Thoracic aorta (tissue), 2 donors: ENCODE results near the gene UBXN6. TPM values are rescaled to one million over a fixed set of nuclear protein-coding genes. Genes with fewer than 3 reads are reported as not detected.

Source experiments
- ATAC-seq: fragments of 150-250 bp; one replicate; pipeline ENCODE4 v1.8.0; 2017; ENCODE audit warnings: low read depth; ENCODE audit not compliant: insufficient number of reproducible peaks, low FRiP score
- DNase-seq: peaks from one replicate; pipeline ENCODE4 v3.0.0-alpha.2; 2020; ENCODE audit warnings: low spot score
- H3K27ac ChIP-seq, 2 donors: fragments of 200-600 bp; sonication (generic); 1 replicate in 1 of 2; 2 replicates in 1 of 2; pipeline ENCODE4 v1.5.1; 2016; ENCODE audit warnings: mild to moderate bottlenecking in 2 of 2, moderate library complexity in 2 of 2
- H3K27me3 ChIP-seq: fragments of 200-600 bp; sonication (generic); replicated peaks from 2 replicates; pipeline ENCODE4 v1.6.0; 2016; ENCODE audit warnings: mild to moderate bottlenecking; ENCODE audit not compliant: insufficient read depth
- H3K36me3 ChIP-seq: fragments of 200-600 bp; sonication (generic); one replicate; pipeline ENCODE4 v1.5.1; 2016
- H3K4me1 ChIP-seq, 2 donors: fragments of 200-600 bp; sonication (generic); 1 replicate in 1 of 2; 2 replicates in 1 of 2; pipeline versions ENCODE4 v1.5.1 to v1.6.0; 2016; ENCODE audit warnings: low read depth in 2 of 2, mild to moderate bottlenecking in 1 of 2; ENCODE audit not compliant: control insufficient read depth in 1 of 2
- H3K4me3 ChIP-seq: fragments of 200-600 bp; sonication (generic); 2 replicates; pipeline ENCODE4 v1.5.1; 2016; ENCODE audit warnings: mild to moderate bottlenecking
- H3K9me3 ChIP-seq: fragments of 200-600 bp; sonication (generic); 2 replicates; pipeline ENCODE4 v1.5.1; 2016
- CTCF ChIP-seq: fragments of 200-600 bp; sonication (generic); IDR thresholded peaks from one replicate; pipeline ENCODE4 v1.5.1; 2019; ENCODE audit warnings: antibody characterized with exemption
- total RNA-seq, 2 donors: library from RNA; depleted of rRNA; stranded (reverse); fragments of >200 nt; gene quantifications; one replicate each; pipeline versions ENCODE4 v1.1.0 to v1.2.3, GENCODE V29; 2016

The UBXN6 gene
- total RNA-seq, 2 donors from 2014 or later = 51.1 to 68.5 TPM

- no peak overlapping the region for H3K4me3 ChIP-seq
- H3K36me3 ChIP-seq = peaks cover 23% of the 10 kb centered on the region
- no peak for TF ChIP-seq CTCF
- no peaks in the 10 kb centered on the region for H3K9me3 ChIP-seq
- ATAC-seq (no peak), DNase-seq (no peak)
- H3K4me1 ChIP-seq = no peaks in the 10 kb centered on the region
- H3K27me3 ChIP-seq = no peaks in the 10 kb centered on the region
- H3K27ac ChIP-seq = no peak overlapping the region
Observed at GRCh38 chr19:4501691-4502090, 44.1 kb upstream of the UBXN6 start.

GRCh38 chr19:4500841-4501591 is 43.4 kb upstream of the UBXN6 start:
- Histone ChIP-seq H3K27ac (no peak overlapping the region), H3K36me3 (peaks cover 23% of the 10 kb centered on the region)
- ATAC-seq = no peak

GRCh38 chr19:4499855-4500254 is 42.3 kb upstream of the UBXN6 start:
- Histone ChIP-seq H3K4me1 (no peaks in the 10 kb centered on the region), H3K27me3 (no peaks in the 10 kb centered on the region), H3K9me3 (no peaks in the 10 kb centered on the region), H3K36me3 (peaks cover 23% of the 10 kb centered on the region), H3K4me3 (no peak overlapping the region), H3K27ac (no peak overlapping the region)
- ATAC-seq (no peak), DNase-seq (no peak)
- no peak for TF ChIP-seq CTCF

More at GRCh38 chr19:4500841-4501591, 43.4 kb upstream of the UBXN6 start:
- no peak for DNase-seq
- H3K27me3 ChIP-seq = no peaks in the 10 kb centered on the region
- no peaks in the 10 kb centered on the region for H3K9me3 ChIP-seq
- H3K4me3 ChIP-seq = no peak overlapping the region
- no peaks in the 10 kb centered on the region for H3K4me1 ChIP-seq
- no peak for TF ChIP-seq CTCF

- no peak for TF ChIP-seq CTCF
- peaks cover 28% of the 10 kb centered on the region for H3K36me3 ChIP-seq
Observed at GRCh38 chr19:4499318-4499717, 41.7 kb upstream of the UBXN6 start.

GRCh38 chr19:4498694-4499093 is 41.1 kb upstream of the UBXN6 start:
- TF ChIP-seq CTCF = no peak
- Histone ChIP-seq H3K4me1 (no peaks in the 10 kb centered on the region), H3K36me3 (peaks cover 34% of the 10 kb centered on the region), H3K27ac (no peak overlapping the region), H3K27me3 (no peaks in the 10 kb centered on the region), H3K4me3 (no peak overlapping the region), H3K9me3 (no peaks in the 10 kb centered on the region)
- DNase-seq = no peak
- no peak for ATAC-seq

More at GRCh38 chr19:4499318-4499717, 41.7 kb upstream of the UBXN6 start:
- Histone ChIP-seq H3K27ac (no peak overlapping the region), H3K27me3 (no peaks in the 10 kb centered on the region), H3K9me3 (no peaks in the 10 kb centered on the region), H3K4me3 (no peak overlapping the region), H3K4me1 (no peaks in the 10 kb centered on the region)
- DNase-seq (no peak), ATAC-seq (no peak)
